HG02798 (cell line): ENCODE measurements around the gene SLC2A10.

Source experiments
- ATAC-seq: cut with Tn5 transposase; IDR thresholded peaks from one replicate; pipeline ENCODE4 v1.9.1; 2021; ENCODE audit warnings: mild to moderate bottlenecking; ENCODE audit not compliant: unreplicated experiment, poor library complexity

Gene SLC2A10

DNA sequence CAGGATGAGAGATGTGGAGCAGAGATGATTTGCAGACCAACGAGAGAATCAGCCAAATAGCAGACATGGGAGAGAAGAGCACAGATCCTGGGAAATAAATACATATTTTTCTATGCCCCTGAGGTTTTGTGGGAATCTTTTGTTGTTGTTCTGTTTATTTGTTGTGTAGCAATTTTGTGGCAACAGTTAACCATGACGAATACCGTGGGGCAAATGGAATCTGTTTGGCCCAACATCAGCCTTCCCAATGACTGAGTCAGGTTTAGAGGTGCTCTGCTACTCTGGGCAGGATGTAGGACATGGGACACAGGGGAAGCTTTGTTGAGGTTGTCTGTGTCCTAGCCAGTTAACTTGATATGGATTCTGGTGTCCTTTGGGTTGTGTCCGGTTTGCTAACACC, 7.9 kb upstream of the SLC2A10 start:
- ATAC-seq = no peak

- no peak for ATAC-seq
Measured at GRCh38 chr20:46701986-46702385, 7.5 kb upstream of the SLC2A10 start.

DNA sequence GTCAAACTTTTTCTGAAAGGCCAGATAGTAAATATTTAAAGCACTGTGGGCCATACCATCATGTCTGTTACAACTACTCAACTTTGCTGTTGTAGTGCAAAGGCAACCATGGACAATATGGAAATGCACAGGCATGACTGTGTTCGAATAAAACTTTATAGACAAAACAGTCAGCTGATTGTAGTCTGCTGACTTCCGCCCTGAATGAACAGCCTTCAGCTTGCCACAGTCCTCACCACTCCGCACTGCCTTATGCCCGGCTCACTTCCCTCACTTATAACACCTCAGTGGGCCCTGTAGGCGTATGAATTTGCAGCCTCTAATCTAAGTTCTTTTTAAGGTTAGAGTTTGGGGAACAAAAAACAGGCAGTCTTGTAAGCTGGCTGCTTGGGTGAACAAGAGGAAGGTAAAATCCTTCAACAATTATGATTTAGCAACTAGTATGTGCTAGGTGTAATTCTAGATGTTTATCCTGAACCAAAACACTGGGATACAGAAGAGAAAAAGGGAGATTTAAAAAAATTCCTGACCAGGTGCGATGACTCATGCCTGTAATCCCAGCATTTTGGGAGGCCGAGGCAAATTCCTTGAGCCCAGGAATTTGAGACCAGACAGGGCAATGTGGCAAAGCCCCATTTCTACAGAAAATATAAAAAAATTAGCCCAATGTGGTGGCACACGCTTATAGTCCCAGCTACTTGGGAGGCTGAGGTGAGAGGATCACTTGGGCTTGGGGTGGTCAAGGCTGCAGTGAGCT, 6.8 kb upstream of the SLC2A10 start:
- ATAC-seq = no peak

DNA sequence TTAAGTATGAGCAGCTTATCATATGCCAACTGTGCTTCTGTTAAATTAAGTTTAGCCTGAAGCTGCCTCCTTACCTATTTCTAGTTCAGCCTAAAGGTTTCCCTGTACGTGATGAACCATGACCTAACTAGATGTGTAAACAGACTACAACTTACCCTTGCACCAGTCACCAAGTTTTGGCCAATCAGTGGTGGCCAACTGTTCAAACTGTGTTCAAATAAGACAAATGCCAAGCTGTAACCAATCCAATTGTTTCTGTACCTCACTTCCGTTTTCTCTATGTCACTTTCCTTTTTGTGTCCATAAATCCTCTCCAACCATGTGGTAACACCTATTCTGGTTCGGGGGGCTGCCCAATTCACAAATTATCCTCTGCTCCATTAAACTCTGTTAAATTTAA, 6.0 kb upstream of the SLC2A10 start:
- ATAC-seq = no peak

- no peak for ATAC-seq
Measured at GRCh38 chr20:46704714-46705377, 4.6 kb upstream of the SLC2A10 start.

DNA sequence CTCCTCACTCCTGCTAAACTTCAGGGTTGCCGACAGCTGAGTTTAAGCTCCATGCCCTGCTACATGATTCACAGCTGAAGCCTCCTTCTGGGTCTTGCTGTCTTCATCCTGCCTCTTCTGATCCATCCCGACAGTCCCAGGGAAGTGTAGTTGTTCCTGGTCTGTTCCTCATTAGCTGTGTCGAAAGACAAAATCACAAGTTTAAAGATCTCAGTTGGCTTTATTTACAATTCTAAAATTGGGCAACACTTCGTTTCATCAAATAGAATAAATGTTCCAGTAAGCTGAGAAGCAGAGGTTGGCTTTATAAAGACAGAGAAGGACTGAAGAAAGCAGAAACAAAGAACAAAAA, 4.1 kb upstream of the SLC2A10 start:
- ATAC-seq = no peak

DNA sequence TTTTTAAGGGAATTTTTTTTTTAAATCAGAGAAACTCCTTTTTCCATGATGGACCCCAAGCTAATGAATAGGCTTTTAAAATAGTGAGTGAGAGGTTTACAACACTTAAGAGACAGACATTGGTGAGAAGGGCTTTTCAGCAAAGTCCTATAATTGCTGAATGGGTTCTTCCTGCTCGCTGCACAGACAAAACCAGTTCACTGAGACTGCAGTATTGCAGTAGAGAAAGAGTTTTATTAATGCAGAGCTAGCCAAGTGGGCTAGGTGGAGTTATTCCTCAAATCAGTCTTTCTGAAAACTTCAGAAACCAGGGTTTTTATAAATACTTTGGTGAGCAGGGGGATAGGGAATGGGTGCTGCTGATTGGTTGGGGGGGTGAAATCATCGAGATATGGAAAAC, 3.2 kb upstream of the SLC2A10 start:
- ATAC-seq = no peak

DNA sequence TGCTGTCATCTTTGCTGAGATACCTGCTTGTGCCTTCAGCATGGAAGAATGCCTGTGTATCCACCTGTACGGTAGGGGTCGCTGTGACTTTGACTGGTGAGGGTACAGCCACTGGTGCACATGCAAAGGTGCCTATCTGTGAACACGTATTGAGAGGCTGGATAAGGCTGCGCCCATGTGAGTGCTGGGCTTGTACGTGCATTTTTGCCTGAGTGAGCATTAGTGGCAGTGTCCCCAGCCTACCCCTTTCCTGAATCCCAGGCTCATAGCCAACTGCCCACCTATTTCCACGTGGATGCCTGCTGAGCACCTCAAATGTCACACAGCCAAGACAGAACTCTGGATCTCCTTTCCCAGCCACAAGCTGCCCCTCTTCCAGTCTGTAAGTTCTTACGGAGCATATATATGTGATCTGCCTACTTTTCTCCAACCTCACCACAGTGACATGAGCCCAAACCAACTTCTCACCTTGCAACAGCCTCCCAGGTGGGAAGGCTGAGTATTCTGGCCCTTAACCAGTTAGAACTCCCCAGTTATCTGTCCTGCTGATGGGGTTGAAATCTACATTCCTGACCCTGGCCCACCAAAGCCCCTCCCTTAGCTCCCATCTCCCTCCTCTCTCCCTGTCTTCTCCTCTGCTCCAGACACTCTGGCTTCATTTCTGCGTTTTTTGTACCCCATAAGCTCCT, 1.1 kb upstream of the SLC2A10 start:
- no peak for ATAC-seq

DNA sequence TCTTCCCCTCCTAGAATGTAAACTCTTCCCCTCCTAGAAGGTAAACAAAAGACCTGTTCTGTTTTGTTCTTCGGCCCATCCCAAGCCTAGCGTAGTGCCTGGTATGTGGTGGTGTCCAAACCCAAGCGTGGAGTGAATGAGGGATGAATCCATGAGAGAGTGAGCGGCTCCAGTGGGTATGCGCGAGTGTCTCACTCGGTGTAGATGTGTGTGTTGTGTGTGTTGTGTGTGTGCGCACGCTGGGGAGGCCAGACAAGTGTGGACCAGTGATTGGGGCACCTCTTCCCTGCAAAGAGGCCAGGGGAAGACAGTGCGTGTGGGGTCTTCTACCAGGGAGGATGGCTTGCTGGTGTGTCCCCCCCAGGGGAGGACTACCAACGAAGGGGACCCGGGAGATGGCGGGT, 392 bp upstream of the SLC2A10 start:
- ATAC-seq = no peak

DNA sequence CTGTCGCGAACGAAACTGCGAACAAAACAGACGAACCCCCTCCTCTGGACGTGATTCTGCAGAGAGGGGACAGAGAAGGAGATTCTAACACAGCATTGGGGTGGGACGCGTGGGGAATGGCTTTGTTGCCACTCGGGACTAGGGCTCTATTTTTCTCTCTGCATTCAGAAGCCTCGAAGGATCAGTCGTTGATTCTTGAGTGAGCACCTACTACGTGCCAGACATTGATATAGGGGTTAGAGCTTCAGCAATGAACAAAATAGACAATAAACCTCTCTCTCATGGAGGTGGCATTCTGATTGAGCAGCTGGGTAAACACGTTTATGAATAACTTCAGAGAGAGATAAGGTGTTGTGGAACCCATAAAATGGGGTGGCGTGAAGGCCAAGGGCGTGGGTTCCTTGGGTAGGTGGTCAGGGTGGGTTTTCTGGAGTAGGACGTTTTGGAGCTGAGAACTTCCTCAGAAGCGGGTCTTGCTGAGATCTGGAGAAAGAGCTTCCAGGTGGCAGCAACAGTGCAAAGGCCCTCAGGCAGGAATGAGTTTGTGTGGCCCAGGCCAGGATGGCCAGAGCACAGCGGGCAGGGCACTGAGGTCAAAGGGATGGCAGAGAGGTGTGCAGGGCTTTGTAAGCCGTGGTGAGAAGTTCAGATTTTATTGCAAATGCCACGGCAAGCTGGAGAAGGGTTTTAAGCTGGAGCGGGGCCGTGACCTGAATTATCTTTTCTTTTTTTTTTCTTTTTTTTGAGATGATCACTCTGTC, 884 bp downstream of the SLC2A10 start:
- ATAC-seq = no peak

DNA sequence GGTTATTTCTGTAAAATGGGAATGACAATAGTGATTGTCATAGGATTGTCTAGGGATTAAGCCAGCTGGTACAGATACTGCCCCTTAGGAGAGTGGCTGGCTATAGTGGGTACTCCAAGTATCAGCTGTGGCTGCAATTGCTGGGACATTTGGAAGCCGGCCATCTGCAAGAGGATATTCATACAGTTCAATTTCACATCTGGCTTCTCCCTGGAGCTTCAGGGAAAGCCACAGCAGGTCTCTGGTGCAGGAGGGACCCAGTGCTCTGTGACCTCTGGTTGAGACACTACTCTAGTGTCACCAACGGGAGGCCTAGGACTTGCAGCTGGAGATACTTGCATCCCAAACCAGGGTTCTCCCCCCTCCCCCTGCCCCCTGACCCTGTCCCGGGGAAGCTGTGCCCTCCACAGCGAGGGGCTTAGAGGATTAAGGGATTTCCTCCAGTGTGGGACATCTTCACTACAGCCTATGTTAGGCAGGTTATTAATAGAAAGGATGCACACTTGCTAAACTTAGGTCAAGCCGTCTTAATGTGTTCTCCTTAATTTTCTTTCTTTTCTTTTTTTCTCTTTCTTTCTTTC, 2.7 kb downstream of the SLC2A10 start:
- ATAC-seq = no peak

DNA sequence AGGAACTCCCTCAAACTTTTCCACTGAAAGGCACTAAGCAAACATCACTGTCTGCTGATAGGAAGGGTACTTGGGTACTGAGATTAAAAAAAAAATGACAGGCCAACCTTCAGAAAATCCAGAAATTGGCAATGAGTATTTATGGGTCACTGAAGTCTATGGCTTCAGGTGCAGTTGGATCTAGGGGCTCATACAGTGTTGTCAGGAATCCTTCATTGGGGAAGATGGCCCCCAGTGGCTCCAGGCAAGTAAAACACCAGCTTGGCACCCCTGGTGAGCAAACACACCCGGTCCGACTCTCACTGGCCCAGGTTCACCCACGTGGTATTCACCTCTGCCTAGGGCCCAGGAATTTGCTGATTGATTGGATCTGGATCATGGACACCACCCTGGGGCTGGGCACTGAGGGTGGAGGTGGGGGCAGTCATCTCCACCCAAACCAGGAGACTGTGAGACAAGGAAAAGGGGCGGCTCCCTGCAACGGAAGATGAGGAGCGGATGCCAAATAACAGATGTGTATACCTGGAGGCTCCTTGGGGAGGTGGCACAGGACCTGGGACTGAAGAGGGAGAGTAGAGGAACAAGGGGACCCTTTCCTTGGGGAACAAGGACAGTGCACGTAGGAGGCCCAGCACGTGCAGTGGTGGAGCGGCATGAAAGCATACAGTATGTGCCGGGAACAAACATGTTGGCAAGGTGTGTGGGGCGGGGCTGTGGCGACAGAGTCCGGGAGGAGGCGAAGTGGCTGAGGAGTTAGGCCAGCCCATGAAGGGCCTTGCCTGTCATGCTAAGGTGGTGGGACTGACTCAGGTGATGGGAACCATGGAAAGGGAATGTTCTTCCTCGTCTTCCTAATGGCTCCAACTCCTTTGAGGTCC, 4.7 kb downstream of the SLC2A10 start:
- no peak for ATAC-seq

DNA sequence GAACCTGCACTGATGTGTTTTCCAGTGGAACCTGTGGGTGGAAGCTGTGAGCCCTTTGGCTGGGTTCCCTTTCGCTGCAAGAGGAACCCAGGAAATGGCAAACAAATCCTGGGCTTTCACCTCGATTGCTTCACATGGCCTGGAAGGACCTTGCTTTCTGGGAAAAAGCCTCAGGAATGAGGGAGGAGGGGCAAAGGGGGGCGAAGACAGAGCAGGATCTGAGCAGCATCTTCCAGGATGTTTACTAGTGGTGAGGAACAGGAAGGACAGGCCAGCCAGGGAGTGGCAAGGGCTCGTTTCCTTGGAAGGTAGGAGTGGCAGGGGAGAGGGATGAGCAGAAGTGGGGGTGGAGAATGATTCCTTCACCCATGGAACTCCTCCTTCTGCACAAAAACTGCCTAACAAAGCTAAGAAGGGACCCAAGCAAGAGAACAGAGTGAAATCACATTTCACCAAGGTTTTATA, 5.9 kb downstream of the SLC2A10 start:
- no peak for ATAC-seq

- no peak for ATAC-seq
Measured at GRCh38 chr20:46717818-46718541, 8.5 kb downstream of the SLC2A10 start.

- ATAC-seq = no peak
Measured at GRCh38 chr20:46720019-46720418, 10.6 kb downstream of the SLC2A10 start.

- no peak for ATAC-seq
Measured at GRCh38 chr20:46720776-46721425, 11.5 kb downstream of the SLC2A10 start.

- ATAC-seq = no peak
Measured at GRCh38 chr20:46721476-46721875, 12.0 kb downstream of the SLC2A10 start.

GRCh38 chr20:46722450-46722849, 13.0 kb downstream of the SLC2A10 start:
- ATAC-seq = no peak
